Measurements from ENCODE around the gene BLVRA. TPM values are rescaled to one million over a fixed set of nuclear protein-coding genes. Genes with fewer than 3 reads are reported as not detected.
"Not testable (repeated sequence)": the region's sequence is repeated elsewhere in the genome, so short reads cannot be mapped to it uniquely, and the experiment has no call there.

BLVRA gene
- total RNA-seq (ENCODE audit: unreplicated experiment): 63.4 TPM
- long read RNA-seq, transcript BLVRA-201 (8 exons, 1,071 nt): major isoform, 104 of 139 reads
- long read RNA-seq, transcript BLVRA-202 (9 exons, 1,161 nt): minor isoform, 9 of 139 reads
- long read RNA-seq, partial matches to known transcripts: 13 of 139 reads
- long read RNA-seq, other reads (novel, unspliced or antisense): 13 of 139 reads

GRCh38 chr7:43758029-43758821 is at the start of gene BLVRA:
Gene BLVRA (plus strand): TSS chr7:43758680. CDS start chr7:43771159, 12,479 bp downstream.
- Mint-ChIP-seq H3K4me1 (ENCODE audit: low read depth, unreplicated experiment) (peaks cover 28% of the 10 kb centered on the region), H3K27me3 (ENCODE audit: unreplicated experiment) (peaks cover 3% of the 10 kb centered on the region), H3K4me3 (ENCODE audit: unreplicated experiment) (peak within 1 kb of the TSS; percentile 89), H3K27ac (ENCODE audit: unreplicated experiment) (peak within 1 kb of the TSS; percentile 94), H3K9me3 (ENCODE audit: unreplicated experiment) (peaks cover 14% of the 10 kb centered on the region), H3K36me3 (ENCODE audit: unreplicated experiment) (no peaks in the 10 kb centered on the region)
- peak; percentile 75 for DNase-seq
- TF ChIP-seq, protein P1, sequence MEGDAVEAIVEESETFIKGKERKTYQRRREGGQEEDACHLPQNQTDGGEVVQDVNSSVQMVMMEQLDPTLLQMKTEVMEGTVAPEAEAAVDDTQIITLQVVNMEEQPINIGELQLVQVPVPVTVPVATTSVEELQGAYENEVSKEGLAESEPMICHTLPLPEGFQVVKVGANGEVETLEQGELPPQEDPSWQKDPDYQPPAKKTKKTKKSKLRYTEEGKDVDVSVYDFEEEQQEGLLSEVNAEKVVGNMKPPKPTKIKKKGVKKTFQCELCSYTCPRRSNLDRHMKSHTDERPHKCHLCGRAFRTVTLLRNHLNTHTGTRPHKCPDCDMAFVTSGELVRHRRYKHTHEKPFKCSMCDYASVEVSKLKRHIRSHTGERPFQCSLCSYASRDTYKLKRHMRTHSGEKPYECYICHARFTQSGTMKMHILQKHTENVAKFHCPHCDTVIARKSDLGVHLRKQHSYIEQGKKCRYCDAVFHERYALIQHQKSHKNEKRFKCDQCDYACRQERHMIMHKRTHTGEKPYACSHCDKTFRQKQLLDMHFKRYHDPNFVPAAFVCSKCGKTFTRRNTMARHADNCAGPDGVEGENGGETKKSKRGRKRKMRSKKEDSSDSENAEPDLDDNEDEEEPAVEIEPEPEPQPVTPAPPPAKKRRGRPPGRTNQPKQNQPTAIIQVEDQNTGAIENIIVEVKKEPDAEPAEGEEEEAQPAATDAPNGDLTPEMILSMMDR (IDR thresholded peaks at IDR 0.05; ENCODE audit: partially characterized antibody, unreplicated experiment): no peak

DNA sequence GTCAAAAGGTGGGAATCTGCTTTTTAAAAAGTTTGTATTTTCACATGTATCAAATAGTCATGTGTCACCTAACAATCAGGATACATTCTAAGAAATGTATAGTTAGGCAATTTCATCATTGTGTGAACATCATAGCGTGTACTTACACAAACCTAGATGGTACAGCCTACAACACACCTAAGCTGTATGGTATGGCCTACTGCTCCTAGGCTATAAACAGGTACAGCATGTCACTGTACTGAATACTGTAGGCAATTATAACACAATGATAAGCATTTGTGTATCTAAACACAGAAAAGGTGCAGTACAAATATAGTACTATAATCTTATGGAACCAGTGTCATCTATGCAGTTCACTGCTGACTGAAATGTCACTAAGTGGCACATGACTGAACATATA is 47.0 kb upstream of the BLVRA start:
- Mint-ChIP-seq H3K4me1 (ENCODE audit: low read depth, unreplicated experiment) (peaks cover 1% of the 10 kb centered on the region), H3K4me3 (ENCODE audit: unreplicated experiment) (no peak overlapping the region), H3K36me3 (ENCODE audit: unreplicated experiment) (peaks cover 11% of the 10 kb centered on the region), H3K27ac (ENCODE audit: unreplicated experiment) (no peak overlapping the region), H3K9me3 (ENCODE audit: unreplicated experiment) (peaks cover 5% of the 10 kb centered on the region), H3K27me3 (ENCODE audit: unreplicated experiment) (peaks cover 6% of the 10 kb centered on the region)
- TF ChIP-seq, protein P1 (IDR thresholded peaks at IDR 0.05; ENCODE audit: partially characterized antibody, unreplicated experiment): no peak
- no peak for DNase-seq

DNA sequence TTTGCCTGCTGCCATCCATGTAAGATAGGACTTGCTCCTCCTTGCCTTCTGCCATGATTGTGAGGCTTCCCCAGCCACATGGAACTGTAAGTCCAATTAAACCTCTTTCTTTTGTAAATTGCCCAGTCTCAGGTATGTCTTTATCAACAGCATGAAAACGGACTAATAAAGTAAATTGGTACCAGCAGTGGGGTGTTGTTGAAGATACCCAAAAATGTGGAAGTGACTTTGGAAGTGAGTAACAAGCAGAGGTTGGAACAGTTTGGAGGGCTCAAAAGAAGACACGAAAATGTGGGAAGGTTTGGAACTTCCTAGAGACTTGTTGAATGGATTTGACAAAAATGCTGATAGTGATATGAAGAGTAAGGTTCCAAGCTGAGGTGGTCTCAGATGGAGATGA is 42.5 kb upstream of the BLVRA start:
- peaks cover 10% of the 10 kb centered on the region for H3K4me1 Mint-ChIP-seq (ENCODE audit: low read depth, unreplicated experiment)
- not testable (repeated sequence) for H3K27ac Mint-ChIP-seq (ENCODE audit: unreplicated experiment); H3K4me3 Mint-ChIP-seq (ENCODE audit: unreplicated experiment); H3K27me3 Mint-ChIP-seq (ENCODE audit: unreplicated experiment); H3K9me3 Mint-ChIP-seq (ENCODE audit: unreplicated experiment); DNase-seq
- peaks cover 11% of the 10 kb centered on the region for H3K36me3 Mint-ChIP-seq (ENCODE audit: unreplicated experiment)

GRCh38 chr7:43716598-43716997 is 41.9 kb upstream of the BLVRA start:
- TF ChIP-seq, protein P1 (IDR thresholded peaks at IDR 0.05; ENCODE audit: partially characterized antibody, unreplicated experiment): no peak
- peaks cover 5% of the 10 kb centered on the region for H3K27me3 Mint-ChIP-seq (ENCODE audit: unreplicated experiment)
- peaks cover 11% of the 10 kb centered on the region for H3K36me3 Mint-ChIP-seq (ENCODE audit: unreplicated experiment)
- no peak overlapping the region for H3K27ac Mint-ChIP-seq (ENCODE audit: unreplicated experiment)
- H3K9me3 Mint-ChIP-seq (ENCODE audit: unreplicated experiment): peaks cover 3% of the 10 kb centered on the region
- no peak overlapping the region for H3K4me3 Mint-ChIP-seq (ENCODE audit: unreplicated experiment)
- no peak for DNase-seq
- peaks cover 9% of the 10 kb centered on the region for H3K4me1 Mint-ChIP-seq (ENCODE audit: low read depth, unreplicated experiment)

DNA sequence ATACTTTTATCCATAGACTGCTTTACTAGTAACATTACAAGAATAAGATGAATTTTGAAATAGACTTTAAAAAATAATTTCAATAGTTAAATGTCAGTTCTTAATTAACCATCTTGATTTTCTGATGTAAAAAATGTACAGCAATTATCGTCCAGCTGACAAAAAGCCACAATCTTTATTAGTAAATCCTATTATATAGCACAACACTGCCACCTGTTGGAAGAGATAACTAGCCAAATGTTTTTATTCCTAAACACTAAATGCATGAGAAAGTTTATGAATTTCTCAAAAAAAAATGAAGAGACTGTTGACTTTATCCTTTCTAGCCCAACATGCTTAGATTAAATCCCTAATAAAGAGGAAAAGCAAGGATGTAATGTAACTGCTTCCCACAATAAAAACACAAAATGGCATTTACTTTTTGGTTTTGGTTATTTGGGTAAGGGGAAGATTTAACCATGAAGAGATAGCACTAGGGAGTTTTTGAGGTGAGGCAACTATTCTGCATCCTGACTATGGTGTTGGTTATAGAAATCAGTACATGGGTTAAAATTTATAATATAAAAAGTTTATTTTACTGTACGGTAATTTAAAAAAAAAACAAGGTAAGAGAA is 37.2 kb upstream of the BLVRA start:
- H3K27me3 Mint-ChIP-seq (ENCODE audit: unreplicated experiment): peaks cover under 1% of the 10 kb centered on the region
- TF ChIP-seq, protein P1 (IDR thresholded peaks at IDR 0.05; ENCODE audit: partially characterized antibody, unreplicated experiment): peak; percentile 65
- DNase-seq: no peak
- H3K4me1 Mint-ChIP-seq (ENCODE audit: low read depth, unreplicated experiment): peaks cover 11% of the 10 kb centered on the region
- peaks cover 1% of the 10 kb centered on the region for H3K36me3 Mint-ChIP-seq (ENCODE audit: unreplicated experiment)
- H3K27ac Mint-ChIP-seq (ENCODE audit: unreplicated experiment): no peak overlapping the region
- no peak overlapping the region for H3K4me3 Mint-ChIP-seq (ENCODE audit: unreplicated experiment)
- H3K9me3 Mint-ChIP-seq (ENCODE audit: unreplicated experiment): no peaks in the 10 kb centered on the region
